Measurements from ENCODE around the gene ELFN2.

GRCh38 chr22:37355174-37355573 lies 72.1 kb downstream of the ELFN2 start:
- no peak for TF ChIP-seq CTCF (IDR thresholded peaks at IDR 0.05)
- TF ChIP-seq ZFX (IDR thresholded peaks at IDR 0.05; ENCODE audit: borderline replicate concordance), result no peak
